IPS-18a (cell line): Measurements from ENCODE around the gene DDX25.

Experiments used
- H3K27ac ChIP-seq: one replicate; pipeline ENCODE4 v1.5.1; 2013; ENCODE audit warnings: low read length
- H3K27me3 ChIP-seq: one replicate; pipeline ENCODE4 v1.6.1; 2013; ENCODE audit warnings: mild to moderate bottlenecking, low read length; ENCODE audit not compliant: control insufficient read depth, insufficient read depth
- H3K36me3 ChIP-seq: one replicate; pipeline ENCODE4 v1.6.1; 2013; ENCODE audit warnings: low read depth, low read length; ENCODE audit not compliant: control insufficient read depth
- H3K4me1 ChIP-seq: one replicate; pipeline ENCODE4 v1.6.1; 2013; ENCODE audit warnings: low read depth, low read length; ENCODE audit not compliant: control insufficient read depth
- H3K4me3 ChIP-seq: one replicate; pipeline ENCODE4 v1.5.1; 2013; ENCODE audit warnings: low read length
- H3K9ac ChIP-seq: one replicate; pipeline ENCODE4 v1.6.1; 2013; ENCODE audit warnings: mild to moderate bottlenecking, low read length, moderate library complexity
- H3K9me3 ChIP-seq: one replicate; pipeline ENCODE4 v1.6.1; 2013; ENCODE audit warnings: low read depth, low read length; ENCODE audit not compliant: control insufficient read depth

DDX25 gene

DNA sequence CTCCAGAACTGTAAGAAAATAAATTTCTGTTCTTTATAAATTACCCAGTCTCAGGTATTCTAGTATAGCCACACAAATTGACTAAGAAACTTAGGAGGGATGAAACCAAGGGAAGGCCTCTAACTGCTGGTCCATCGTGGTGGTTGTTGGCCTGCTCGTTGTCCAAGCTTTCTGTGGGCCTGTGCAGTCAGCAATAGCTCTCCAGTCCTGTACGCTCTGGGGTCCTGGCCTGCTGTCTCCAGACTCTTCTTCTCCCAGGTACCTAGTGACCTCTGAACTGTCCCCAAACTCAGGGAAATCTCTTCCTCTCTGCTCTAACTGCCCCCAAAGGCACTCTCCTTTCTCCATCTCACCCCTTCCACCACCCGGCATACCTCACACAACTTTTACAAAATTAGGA lies 35.8 kb downstream of the DDX25 start:
- Histone ChIP-seq H3K4me3 (no peak overlapping the region), H3K27me3 (no peaks in the 10 kb centered on the region), H3K9ac (no peak overlapping the region), H3K4me1 (peaks cover 18% of the 10 kb centered on the region), H3K36me3 (no peaks in the 10 kb centered on the region), H3K9me3 (no peaks in the 10 kb centered on the region), H3K27ac (no peak overlapping the region)

DNA sequence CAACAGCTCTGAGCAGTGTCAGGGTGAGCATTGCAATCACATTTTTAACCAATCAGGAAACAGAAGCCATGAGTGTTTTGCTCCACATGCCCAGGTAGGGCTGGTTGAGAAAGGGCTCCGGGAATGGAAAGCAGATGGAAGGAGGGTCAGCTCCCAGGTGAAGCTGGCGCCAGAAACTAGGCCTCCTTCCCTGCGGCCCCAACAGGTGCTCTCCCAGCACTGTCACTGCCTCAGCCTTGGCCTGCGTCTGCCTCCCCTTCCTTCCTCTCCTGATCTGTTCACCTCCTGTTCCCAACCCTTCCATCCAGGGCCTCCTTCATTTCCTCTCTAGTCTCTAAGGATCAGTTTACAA lies 36.9 kb downstream of the DDX25 start:
- Histone ChIP-seq H3K9ac (peak overlapping the region; percentile 12), H3K4me1 (peaks cover 18% of the 10 kb centered on the region), H3K27ac (no peak overlapping the region), H3K36me3 (no peaks in the 10 kb centered on the region), H3K27me3 (no peaks in the 10 kb centered on the region), H3K4me3 (no peak overlapping the region), H3K9me3 (no peaks in the 10 kb centered on the region)

DNA sequence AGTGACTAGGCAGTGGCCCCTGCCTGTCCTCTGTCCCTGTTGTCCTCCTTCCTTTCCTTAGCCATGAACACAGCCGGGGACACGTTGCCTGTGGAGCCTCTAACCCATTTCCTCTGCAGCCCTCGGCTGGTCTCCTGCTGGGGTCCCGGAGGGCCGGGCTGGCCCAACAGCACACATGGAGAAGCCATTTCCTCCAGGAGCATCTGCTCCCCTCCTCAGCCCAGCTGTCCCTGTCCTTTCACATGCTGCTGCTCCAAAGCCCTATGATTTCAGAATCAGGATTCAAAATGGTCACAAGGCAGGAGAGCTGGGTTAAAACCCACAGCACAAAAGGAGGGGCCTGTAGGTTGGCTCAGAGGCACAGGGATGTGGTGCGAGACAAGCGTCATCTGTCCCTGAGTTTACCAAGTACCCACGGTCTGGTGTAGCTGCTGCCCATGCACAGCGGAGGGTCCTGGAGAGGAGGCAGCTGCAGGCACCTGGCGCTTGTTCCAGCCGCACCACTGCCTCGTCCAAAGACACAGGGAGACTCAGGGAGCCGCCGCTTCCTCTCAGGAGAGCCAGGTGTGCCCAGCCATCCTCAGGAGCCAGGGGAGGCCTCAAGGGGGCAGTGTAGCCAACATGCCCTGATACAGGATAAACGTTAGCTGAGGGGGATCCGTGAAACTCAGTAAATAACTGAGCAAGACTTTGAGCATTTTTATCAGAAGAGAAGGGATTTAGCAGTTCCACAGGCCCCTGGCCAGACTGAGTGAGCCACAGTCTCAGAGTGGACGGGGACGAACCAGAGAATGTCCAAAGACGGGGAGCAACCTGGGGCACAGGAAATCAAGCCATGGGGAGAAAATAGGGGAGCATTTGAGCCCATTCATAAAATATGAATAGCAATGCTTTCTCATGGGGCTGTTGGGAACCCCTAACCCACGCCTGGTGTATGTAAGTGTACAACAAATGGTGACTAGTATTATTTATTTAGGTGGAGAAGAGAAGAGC lies 37.6 kb downstream of the DDX25 start:
- no peaks in the 10 kb centered on the region for H3K9me3 ChIP-seq
- no peak overlapping the region for H3K4me3 ChIP-seq
- no peaks in the 10 kb centered on the region for H3K27me3 ChIP-seq
- peaks cover 18% of the 10 kb centered on the region for H3K4me1 ChIP-seq
- H3K9ac ChIP-seq, result peak overlapping the region; percentile 12
- H3K27ac ChIP-seq, result no peak overlapping the region
- H3K36me3 ChIP-seq, result no peaks in the 10 kb centered on the region

DNA sequence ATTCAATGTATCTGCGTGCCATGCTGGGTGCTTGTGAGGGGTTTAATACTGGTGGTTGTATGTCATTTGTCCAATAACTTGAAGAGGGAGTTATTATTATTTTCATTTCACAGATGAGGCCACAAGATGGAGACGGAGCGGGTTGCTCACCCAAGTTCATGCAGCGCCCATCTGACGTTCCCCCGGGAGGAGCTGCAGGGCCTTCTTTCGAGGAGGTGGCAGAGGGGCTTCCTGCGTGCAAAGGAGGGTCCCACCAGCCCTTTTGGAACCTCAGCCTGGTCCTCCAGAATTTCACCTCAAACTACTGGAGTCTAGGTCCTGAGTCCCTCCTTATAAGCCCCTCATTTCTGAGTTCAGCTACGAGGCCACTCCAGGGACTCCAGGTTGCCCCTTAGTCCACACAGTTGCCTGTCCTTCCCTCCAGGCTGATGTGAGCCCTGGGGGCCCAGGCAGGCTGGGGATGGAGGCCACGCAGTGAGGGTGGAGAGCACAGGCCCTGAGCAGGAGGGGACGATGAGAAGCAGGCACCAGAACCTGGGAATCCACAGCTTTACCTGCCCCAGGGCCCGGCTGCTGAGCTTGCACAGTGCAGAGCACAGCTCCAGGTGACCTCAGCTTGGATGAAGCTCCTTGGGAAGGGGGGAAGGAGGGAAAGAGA lies 38.6 kb downstream of the DDX25 start:
- H3K9me3 ChIP-seq, result no peaks in the 10 kb centered on the region
- no peak overlapping the region for H3K9ac ChIP-seq
- no peaks in the 10 kb centered on the region for H3K27me3 ChIP-seq

DNA sequence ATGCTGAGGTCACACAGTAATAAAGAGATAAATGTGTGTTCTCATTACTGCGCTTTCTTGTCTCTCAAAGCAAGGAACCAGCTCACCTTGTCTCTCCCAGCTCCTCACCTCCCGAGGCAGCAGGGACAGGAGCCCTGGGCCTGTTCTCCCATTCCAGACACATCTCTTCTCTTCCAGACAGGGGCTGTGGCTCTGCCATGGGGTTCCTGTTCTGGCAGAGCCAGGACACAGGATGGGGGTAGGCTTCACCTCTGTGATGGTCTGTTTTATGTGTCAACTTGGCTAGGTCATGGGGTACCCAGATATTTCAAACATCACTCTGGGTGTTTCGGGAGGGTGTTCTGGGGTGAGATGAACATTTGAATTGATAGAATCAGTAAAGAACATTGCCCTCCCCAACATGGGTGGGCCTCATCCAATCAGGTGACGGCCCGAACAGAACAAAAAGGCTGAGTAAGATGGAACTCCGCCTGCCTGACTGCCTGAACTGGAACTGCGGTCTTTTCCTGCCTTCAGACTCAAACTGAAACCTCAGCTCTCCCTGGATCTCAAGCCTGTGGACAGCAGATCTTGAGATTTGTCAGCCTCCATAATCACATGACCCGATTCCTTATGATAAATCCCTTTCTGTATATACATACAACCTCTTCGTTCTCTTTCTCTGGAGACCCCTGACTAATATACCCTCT lies 39.5 kb downstream of the DDX25 start:
- Histone ChIP-seq H3K4me1 (peaks cover 16% of the 10 kb centered on the region), H3K9me3 (no peaks in the 10 kb centered on the region), H3K36me3 (no peaks in the 10 kb centered on the region), H3K27me3 (no peaks in the 10 kb centered on the region), H3K4me3 (no peak overlapping the region), H3K27ac (no peak overlapping the region), H3K9ac (no peak overlapping the region)

More for the DNA sequence above, 38.6 kb downstream of the DDX25 start:
- Histone ChIP-seq H3K27ac (no peak overlapping the region), H3K36me3 (no peaks in the 10 kb centered on the region), H3K4me3 (no peak overlapping the region), H3K4me1 (peaks cover 18% of the 10 kb centered on the region)

DNA sequence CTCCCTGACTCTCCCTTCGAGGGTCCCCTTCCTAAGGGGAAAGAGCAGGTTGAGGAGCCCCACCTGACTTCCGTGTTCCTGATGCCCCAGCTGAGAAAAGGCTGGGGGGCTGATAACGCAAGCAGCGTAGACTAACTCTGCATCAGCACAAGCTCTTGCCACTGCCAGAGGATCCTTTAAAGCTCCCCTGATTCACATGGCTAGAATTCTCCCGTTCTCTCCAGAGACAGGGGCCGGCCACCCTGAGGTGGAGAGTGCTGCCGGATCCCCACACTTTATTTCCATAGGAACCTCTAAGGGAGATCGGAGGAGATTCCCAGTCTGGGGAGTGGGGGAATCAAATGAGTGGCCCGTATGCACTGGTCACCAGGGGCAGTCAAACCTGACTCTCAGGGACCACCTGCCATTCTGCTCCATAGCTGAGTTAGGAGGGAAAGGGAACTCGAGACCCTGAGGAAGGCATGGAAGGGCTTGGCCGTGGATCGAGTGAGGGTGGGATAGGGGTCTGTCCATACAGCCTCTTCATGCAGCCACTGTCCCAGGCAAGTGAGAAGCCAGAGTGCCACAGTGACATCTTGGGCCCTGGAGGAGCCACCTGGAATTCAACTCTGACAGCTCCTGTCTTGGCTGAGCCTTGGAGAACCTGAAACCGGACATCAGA lies 40.2 kb downstream of the DDX25 start:
- no peaks in the 10 kb centered on the region for H3K27me3 ChIP-seq
- H3K27ac ChIP-seq, result no peak overlapping the region
- H3K4me1 ChIP-seq, result peaks cover 12% of the 10 kb centered on the region
- no peaks in the 10 kb centered on the region for H3K9me3 ChIP-seq
- H3K36me3 ChIP-seq, result no peaks in the 10 kb centered on the region
- H3K4me3 ChIP-seq, result no peak overlapping the region
- H3K9ac ChIP-seq, result no peak overlapping the region

DNA sequence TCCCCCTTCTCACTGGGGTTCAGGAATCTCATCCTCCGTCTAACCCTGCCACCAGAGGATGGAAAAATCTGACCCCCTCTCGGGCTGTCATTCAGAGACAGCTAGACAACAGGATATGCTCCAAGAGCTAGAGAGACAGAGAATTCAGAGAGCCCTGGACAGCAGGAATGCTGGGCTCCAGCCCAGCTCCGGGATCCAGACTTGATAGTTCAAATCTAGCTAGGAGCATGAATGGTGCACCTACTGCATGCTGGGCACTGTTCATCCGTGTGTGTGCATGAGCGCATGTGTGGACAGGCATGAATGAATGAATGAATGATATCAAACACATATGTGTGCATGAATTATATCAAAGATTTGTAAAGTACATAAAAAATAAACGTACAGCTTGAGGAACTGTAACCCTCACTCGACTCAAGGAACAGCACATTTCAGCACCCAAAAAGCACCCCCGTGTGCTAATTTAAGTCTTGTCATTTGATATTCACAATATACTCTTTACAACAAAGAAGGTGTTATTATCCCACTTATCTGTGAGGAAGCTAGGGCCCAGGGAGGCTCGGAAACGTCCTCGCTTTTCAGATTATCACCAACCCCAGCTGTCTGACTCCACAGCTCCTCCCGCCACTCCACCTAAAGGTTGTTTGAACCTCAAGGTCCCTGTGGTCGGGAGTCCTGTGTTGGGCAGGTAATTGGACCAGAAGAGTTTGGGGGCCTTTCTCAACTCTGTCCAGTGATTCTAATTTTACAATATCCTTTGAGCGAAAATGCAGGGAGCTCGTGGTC lies 40.9 kb downstream of the DDX25 start:
- Histone ChIP-seq H3K4me1 (peaks cover 12% of the 10 kb centered on the region), H3K27me3 (no peaks in the 10 kb centered on the region), H3K4me3 (no peak overlapping the region), H3K27ac (no peak overlapping the region), H3K9ac (no peak overlapping the region), H3K36me3 (no peaks in the 10 kb centered on the region), H3K9me3 (no peaks in the 10 kb centered on the region)

DNA sequence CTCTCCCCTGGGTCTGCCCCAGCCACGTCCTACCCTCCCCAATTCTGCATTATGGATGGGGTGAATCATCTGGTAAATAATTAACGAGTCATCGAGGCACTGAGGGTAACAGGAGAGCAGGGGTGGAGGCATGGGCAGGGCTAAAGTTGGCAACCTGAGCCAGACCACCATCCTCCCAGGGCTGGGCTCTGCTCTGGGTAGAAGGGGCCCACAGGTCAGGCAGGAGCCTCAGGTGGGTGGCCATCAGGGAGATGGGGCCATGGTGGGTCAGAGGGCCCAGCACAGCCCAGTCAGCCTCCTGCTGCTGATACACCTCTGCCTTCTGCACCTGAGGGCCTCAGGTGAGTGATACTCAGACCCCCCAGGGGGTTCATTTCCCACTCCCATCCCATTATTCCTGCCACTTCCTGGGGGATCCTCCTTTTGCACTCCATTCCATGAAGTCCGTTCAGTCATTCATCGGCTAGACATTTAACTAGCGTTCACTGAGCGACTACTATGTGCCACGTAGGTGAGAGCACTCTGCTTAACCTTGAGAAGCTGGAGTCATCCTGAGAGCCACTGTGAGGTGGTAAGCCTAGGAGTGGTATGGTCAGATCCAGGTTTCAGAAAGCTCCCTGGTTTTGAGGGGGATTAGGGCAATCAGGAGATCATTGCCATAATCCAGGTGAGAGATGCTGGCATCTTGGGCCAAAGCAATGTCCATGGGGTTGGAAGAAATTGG lies 41.7 kb downstream of the DDX25 start, which contains the start of gene VSIG10L2:
TSS of gene VSIG10L2 (plus strand) at position 248 of the 724 bp plus-strand sequence. CDS start at position 260, 12 bp downstream.
- Histone ChIP-seq H3K4me3 (no peak within 1 kb of the TSS), H3K27ac (no peak within 1 kb of the TSS), H3K36me3 (no peaks in the 10 kb centered on the region), H3K4me1 (peaks cover 12% of the 10 kb centered on the region), H3K9ac (no peak within 1 kb of the TSS), H3K9me3 (no peaks in the 10 kb centered on the region), H3K27me3 (no peaks in the 10 kb centered on the region)

DNA sequence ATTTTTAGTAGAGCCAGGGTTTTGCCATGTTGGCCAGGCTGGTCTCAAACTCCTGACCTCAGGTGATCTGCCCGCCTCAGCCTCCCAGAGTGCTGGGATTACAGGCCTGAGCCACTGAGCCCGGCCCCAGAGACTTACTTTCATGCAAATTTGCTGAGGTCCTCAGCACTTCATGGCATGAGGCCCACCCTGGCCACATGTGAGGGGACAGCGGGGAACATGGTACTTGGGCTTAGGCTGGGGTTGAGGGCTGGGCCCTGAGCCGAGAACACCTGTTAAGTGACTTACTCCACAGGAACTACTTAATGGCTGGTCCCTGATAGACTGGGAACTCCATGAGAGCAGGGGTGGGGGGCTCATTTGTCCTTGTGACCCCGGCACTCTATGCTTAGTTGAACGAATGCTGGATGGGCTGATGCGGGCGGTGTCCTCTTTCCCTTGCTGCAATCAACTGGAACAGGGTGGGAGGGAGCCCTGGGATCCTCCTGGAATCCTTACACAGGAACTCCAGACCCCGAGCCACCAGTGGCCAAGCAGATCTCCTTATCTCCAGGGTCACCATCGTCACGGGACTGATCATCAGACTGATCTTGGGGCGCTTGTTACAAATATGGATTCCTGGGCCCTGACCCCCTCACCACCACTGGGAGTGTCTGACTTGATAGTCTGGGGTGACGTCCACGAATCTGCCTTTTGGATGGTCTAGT lies 42.6 kb downstream of the DDX25 start:
- Histone ChIP-seq H3K4me1 (peaks cover 4% of the 10 kb centered on the region), H3K9ac (no peak overlapping the region), H3K27me3 (no peaks in the 10 kb centered on the region), H3K27ac (no peak overlapping the region), H3K36me3 (no peaks in the 10 kb centered on the region), H3K4me3 (no peak overlapping the region), H3K9me3 (no peaks in the 10 kb centered on the region)
